ENCODE results near the gene PXN.
"Not testable (repeated sequence)": the region's sequence is repeated elsewhere in the genome, so short reads cannot be mapped to it uniquely, and the experiment has no call there.

PXN gene

DNA sequence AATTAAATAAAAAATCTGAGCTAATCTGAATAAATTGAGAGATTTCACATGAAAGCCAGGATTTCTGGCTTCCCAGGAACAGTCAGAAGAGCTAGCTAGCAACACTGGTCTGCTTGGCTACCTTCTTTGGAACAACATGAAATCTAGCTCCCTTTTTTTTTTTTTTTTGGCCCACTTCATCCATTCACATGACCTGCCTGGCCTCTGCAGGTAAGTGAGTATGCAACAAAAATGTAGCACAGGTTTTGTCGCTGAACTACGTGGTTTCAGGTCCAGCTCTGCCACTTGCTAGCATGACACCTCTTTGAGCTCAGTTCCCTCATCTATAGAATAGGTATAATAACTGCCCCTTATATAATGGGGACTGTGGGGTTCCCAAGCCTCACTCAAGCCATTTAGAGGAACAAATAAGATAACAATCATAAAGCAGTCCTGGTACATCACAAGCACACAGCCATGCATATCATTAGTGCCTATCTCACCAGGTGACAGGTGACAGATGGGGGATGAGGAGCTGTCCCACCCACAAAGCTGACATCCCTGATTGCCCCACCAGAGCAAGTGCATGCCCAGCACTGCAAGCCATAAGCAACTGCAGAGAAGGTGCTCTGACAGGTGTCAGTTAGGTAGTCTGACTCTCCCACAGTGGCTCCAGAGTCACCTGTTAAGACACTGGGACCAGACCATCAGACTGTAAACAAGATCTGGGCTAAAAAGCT, 25.6 kb downstream of the PXN start:
- no peak for DNase-seq

DNA sequence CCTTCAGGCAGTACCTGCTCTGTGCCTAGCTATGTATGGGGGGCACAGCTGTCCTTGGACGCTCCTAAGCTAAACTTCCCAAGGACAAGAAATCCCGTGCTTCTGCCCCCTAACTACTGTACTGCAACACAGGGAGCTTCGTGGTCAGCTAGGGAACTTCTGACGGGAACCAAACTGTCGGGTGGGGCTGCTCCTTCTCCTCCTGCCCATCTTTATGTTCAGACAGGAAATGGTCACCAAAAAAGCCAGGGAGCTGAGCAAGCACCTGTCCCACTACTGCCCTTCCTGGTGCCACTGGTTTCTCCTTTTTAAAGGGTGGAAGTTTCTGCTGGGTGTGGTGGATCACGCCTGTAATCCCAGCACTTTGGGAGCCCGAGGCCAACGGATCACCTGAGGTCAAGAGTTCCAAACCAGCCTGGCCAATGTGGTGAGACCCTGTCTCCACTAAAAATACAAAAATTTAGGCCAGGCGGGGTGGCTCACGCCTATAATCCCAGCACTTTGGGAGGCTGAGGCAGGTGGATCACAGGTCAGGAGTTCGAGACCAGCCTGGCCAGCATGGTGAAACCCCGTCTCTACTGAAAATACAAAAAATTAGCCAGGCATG, 26.6 kb downstream of the PXN start:
- DNase-seq: no peak

DNA sequence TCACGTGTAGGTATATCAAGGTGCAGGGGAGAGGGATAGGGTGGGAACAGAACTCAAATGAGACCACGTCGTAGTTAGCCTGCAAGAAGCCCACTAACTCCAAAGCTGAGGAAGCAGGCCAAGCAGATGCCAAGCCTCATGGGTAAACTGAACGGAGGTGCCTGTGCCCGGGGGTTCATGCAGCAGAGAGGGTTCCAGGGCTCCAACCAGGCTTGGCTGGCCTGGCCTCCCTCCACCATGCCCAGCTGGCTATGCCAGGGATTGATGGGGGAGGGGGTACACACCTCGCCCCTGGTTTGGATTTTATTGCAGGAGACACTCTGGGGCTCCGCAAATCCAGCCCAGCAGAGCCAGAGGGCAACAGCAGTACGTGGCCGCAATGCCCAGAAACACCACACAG, 27.3 kb downstream of the PXN start:
- no peak for DNase-seq

DNA sequence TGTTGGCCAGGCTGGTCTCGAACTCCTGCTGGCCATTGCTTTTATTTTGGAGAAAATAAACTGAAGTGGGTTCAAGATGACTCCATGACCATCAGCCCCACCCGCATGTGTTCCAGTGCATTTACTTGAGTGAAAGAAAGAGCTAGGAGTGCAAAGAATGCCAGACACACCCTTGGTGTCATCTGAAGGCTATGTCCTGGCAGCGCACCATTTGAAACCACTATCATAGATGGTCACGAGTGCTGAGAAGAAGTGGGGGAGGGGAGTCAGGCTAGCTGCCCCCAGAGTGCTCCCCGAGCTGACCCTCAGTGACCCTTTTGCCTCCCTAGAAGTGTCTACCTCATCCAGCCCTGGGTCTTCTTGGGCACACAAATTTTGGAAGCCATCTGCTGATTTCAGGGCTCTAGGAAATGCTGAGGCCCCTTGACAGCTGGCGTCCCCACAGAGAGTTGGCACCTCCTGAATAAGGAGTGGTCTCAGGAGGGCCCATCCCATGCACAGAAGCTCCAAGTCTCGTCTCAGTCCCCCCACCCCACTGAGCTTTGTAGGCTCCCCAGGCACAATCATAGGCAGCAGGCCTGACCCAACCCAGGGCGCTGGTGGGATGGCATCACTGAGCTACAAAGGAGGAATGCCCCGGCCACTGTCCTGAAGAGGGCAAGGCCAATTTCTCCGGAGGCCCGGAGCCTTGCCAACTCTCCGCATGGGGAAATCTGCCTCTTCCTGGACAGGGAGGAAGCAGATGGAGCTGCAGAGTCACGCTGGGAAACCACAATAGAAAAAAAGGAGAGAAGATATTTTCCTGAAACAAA, 28.0 kb downstream of the PXN start:
- DNase-seq: peak; percentile 87 to 91

DNA sequence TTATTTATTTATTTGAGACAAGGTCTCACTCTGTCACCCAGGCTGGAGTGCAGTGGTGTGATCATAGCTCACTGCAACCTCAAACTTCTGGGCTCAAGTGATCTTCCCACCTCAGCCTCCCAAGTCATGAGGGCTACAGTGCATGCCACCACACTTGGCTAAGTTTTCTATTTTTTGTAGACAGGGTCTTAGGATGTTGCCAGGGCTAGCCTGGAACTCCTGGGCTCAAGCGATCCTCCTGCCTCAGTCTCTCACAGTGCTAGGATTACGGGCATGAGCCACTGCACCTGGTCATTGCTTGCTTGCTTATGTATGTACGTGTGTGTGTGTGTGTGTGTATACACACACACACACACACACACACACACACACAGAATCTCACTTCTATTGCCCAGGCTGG, 28.7 kb downstream of the PXN start:
- not testable (repeated sequence) for DNase-seq

DNA sequence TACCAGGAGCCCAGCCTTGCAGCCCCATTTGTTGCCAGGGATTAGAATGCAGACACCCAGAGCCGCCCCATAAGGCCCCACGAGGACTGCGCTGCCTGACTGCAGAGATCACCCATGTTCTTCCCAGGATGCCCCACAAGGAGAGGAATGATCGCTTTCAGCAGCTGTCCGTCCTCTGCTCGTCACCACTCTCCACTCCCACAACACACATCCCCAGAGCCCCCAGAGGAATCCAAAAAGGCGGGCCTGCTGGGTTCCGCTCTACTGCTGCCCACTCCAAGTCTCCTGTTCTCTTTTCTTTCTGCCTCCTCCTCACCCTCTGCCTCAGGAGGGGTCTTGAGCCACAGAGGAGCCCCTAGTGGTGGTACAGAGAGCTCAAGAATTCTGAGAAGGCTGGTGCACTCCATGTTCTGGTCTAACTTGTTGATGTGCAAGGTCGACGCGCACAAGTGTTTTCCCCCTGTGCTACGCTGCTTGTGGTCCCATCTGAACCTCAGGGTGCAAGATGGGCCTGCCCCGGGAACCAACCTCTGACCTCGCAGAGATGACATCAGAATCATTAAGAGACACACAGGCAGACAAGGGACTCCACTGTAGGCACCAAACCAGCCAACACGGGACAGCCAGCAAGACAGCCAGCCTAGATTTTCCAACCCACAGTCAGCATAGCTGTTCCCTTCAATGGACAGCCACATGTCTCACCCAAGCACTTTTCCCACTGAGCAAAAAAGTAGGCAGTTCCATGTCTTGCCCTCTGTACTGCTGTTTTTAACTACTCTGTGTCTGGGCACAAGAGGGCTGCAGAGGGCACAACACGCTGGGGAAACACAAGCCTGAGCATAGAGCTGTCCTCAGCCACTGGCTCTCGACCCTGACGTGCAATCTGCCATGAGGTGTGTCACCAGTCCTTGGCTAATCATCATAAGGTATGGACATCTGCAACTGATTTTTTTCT, 29.9 kb downstream of the PXN start:
- peak in 1 of 2 experiments; percentile 30 for DNase-seq

GRCh38 chr12:120234643-120235368, 30.7 kb downstream of the PXN start:
- DNase-seq: peak; percentile 88 to 90

GRCh38 chr12:120231316-120232011, 34.1 kb downstream of the PXN start:
- DNase-seq: peak; percentile 98

GRCh38 chr12:120230974-120231315, 34.6 kb downstream of the PXN start:
- DNase-seq: no peak

- DNase-seq: peak; percentile 19 to 31
These were observed 35.1 kb downstream of the PXN start for GRCh38 chr12:120230326-120230973.

DNA sequence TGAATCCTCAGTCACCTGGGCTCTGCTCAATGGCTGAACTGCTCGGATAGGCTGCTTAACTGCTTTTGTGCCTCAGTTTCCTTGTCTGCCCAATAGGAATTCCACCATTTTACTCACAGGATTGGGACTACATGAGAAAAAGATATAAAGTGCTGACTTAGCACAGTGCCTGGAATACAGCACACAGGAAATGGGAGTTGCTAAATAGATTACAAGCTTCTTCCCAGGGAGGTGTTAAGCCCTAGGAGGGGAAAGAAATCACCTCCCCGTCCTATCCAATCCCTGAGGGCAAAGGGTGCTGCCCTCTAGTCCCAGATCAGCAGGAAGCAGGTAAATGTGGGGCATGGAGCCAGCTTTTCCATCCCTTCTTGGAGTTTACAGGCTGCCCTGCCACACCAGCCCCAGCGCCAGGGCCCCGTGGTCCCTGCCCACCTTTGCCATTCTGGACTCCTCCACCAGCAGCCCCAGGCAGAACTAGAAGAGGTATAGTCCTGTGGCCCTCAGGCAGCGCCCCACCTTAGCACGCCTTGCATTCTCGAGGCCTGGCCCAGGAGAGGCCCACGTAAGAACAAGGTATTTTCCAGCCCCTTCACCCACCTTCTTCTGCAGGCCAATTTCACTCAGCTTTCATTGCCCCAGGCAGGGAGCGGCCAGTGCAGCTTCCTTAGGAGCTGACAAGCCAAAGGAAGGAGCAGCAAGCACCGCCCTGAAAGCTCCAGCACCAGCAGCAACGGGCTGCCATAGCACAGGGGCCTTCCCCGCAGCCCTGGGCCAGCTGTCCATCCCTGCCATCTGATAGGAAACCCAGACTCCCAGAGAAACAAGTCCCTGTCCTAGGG, 35.8 kb downstream of the PXN start:
- DNase-seq: no peak

DNA sequence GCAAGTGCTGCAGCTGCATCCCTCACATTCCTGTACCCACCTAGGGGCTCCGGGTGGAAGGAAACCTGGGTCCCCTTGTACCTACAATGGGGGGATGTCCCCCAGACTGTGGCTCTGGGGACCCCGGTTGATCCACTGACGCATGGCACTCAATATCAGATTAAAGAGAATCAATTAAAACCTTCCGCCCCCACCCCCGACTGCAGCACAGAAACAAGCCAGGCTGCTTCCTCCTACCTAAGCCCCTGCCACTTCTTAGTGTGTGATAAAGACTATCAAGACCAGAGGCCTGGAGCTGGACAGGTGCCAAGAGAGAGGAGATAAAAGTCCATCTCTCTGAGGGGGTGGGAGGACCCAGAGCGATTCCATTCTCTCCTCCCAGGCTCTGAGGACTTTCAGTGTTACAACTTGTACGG, 36.5 kb downstream of the PXN start:
- DNase-seq: no peak

DNA sequence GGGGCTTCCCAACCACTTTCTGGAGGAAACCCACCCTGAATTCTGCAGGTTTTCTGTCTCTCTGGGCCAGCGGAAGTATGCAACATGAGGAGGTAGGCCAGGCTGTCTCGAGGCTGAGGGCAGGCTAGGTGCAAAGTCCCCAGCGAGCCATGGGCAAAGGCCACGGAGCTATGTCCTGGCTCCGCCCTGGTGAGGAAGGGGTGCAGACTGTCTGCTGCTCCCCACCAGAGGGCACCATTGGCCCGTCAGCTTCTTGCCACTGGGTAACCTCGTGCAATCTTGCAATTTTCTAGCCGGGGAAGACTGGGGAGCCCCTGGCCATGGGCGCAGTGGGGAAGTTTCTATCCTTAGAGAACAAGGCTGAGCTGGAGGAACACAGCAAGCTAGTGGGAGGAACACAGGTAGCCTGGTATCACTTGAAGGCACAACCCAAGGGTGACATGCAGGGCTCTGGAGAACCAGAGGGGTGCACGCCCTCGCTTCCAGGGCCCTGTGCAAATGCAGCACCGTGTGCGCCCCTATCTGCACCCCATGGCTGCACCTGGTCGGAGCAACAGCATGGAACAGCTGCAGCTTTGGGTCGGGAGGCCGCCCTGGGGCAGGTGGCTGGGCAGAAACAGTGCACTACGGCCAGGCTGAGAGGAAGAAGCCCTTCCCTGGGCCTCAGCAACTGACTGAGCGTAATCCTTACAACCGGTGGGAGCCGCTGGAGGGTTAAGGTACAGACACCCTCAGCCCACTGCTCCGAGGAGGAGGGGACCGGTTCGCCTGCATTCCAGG, 37.0 kb downstream of the PXN start:
- peak; percentile 85 to 89 for DNase-seq

DNA sequence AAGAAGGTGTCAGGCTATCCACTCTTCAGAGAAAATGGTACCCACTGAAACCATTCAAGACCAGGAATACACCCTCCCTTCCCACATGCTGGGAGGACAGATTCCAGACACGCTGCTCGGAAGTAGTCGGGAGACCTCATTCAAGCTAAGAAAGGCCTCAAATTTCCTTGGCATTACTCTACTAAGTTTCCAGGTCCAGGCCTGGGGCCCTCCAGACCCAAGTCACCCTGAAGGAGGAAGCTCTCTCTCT, 37.6 kb downstream of the PXN start:
- DNase-seq: no peak

GRCh38 chr12:120227233-120228040, 38.1 kb downstream of the PXN start:
- DNase-seq: no peak

- DNase-seq: no peak
These were observed 39.5 kb downstream of the PXN start for GRCh38 chr12:120225852-120226640.

GRCh38 chr12:120225200-120225558, 40.4 kb downstream of the PXN start:
- no peak for DNase-seq

All from Kasumi-1 (cell line).